Liver (tissue), 9 donors: Measurements from ENCODE around the gene CLASRP. TPM values are rescaled to one million over a fixed set of nuclear protein-coding genes. Genes with fewer than 3 reads are reported as not detected.

Source experiments
- DNase-seq: peaks from one replicate; pipeline ENCODE4 v3.0.0-alpha.2; 2017; ENCODE audit warnings: low spot score
- H3K27ac ChIP-seq, 2 donors: one replicate each; pipeline ENCODE4 v1.7.0; 2013; ENCODE audit warnings: inconsistent platforms in 2 of 2, low read length in 2 of 2, control low read depth in 1 of 2, low read depth in 1 of 2, mild to moderate bottlenecking in 1 of 2
- H3K27me3 ChIP-seq, 4 donors: one replicate each; pipeline versions ENCODE4 v1.6.1 to v1.7.0; 2013; ENCODE audit warnings: low read length in 3 of 4, inconsistent platforms in 1 of 4, mild to moderate bottlenecking in 1 of 4, moderate library complexity in 1 of 4; ENCODE audit not compliant: control insufficient read depth in 4 of 4, insufficient read depth in 4 of 4
- H3K36me3 ChIP-seq, 4 donors: one replicate each; pipeline versions ENCODE4 v1.6.1 to v1.7.0; 2013; ENCODE audit warnings: low read length in 3 of 4, mild to moderate bottlenecking in 3 of 4, low read depth in 1 of 4, moderate library complexity in 1 of 4; ENCODE audit not compliant: control insufficient read depth in 4 of 4, insufficient read depth in 3 of 4
- H3K4me1 ChIP-seq, 4 donors: one replicate each; pipeline versions ENCODE4 v1.6.1 to v1.7.0; 2013; ENCODE audit warnings: low read length in 3 of 4, mild to moderate bottlenecking in 3 of 4, moderate library complexity in 1 of 4; ENCODE audit not compliant: control insufficient read depth in 4 of 4, insufficient read depth in 4 of 4
- H3K4me3 ChIP-seq, 3 donors: one replicate each; pipeline versions ENCODE4 v1.6.1 to v1.7.0; 2013; ENCODE audit warnings: low read length in 3 of 3, control low read depth in 1 of 3, low read depth in 1 of 3, mild to moderate bottlenecking in 1 of 3
- H3K9ac ChIP-seq, 2 donors: one replicate each; pipeline ENCODE4 v1.7.0; 2013; ENCODE audit warnings: low read length in 2 of 2, mild to moderate bottlenecking in 2 of 2, moderate library complexity in 2 of 2, control low read depth in 1 of 2, low read depth in 1 of 2
- H3K9me3 ChIP-seq, 4 donors: one replicate each; pipeline versions ENCODE4 v1.6.1 to v1.7.0; 2013; ENCODE audit warnings: low read length in 3 of 4; ENCODE audit not compliant: control insufficient read depth in 4 of 4
- EGR1 ChIP-seq, 2 donors: IDR thresholded peaks; 2 replicates each; pipeline ENCODE4 v1.6.1; 2016 to 2018; ENCODE audit warnings: antibody characterized with exemption in 2 of 2, low read depth in 2 of 2
- FOXA1 ChIP-seq: IDR thresholded peaks from 2 replicates; pipeline ENCODE4 v1.6.1; 2016; ENCODE audit warnings: antibody characterized with exemption
- FOXA2 ChIP-seq: IDR thresholded peaks from 2 replicates; pipeline ENCODE4 v1.6.1; 2016; ENCODE audit warnings: antibody characterized with exemption
- GABPA ChIP-seq, 2 donors: IDR thresholded peaks in 1 of 2; conservative IDR thresholded peaks in 1 of 2; 2 replicates each; pipeline ENCODE4 v1.6.1; 2016; ENCODE audit warnings: antibody characterized with exemption in 2 of 2, mild to moderate bottlenecking in 1 of 2, moderate library complexity in 1 of 2
- HNF4A ChIP-seq, 2 donors: conservative IDR thresholded peaks; 2 replicates each; pipeline ENCODE4 v1.6.1; 2016; ENCODE audit warnings: antibody characterized with exemption in 2 of 2, mild to moderate bottlenecking in 2 of 2
- HNF4G ChIP-seq: IDR thresholded peaks from 2 replicates; pipeline ENCODE4 v1.6.1; 2016; ENCODE audit warnings: antibody characterized with exemption
- JUND ChIP-seq, 2 donors: IDR thresholded peaks; 2 replicates each; pipeline ENCODE4 v1.6.1; 2016; ENCODE audit warnings: antibody characterized with exemption in 2 of 2
- MAX ChIP-seq: IDR thresholded peaks from 2 replicates; pipeline ENCODE4 v1.6.1; 2016; ENCODE audit warnings: antibody characterized with exemption
- NR2F2 ChIP-seq: IDR thresholded peaks from 2 replicates; pipeline ENCODE4 v1.6.1; 2016; ENCODE audit warnings: antibody characterized with exemption
- RAD21 ChIP-seq, 2 donors: IDR thresholded peaks; 2 replicates each; pipeline ENCODE4 v1.6.1; 2016; ENCODE audit warnings: antibody characterized with exemption in 2 of 2, mild to moderate bottlenecking in 2 of 2
- SP1 ChIP-seq: IDR thresholded peaks from 2 replicates; pipeline ENCODE4 v1.6.1; 2018; ENCODE audit warnings: antibody characterized with exemption, mild to moderate bottlenecking
- TAF1 ChIP-seq: conservative IDR thresholded peaks from 2 replicates; pipeline ENCODE4 v1.6.1; 2016; ENCODE audit warnings: antibody characterized with exemption, mild to moderate bottlenecking
- YY1 ChIP-seq: IDR thresholded peaks from 2 replicates; pipeline ENCODE4 v1.6.1; 2016; ENCODE audit warnings: antibody characterized with exemption, mild to moderate bottlenecking
- WGBS: extraction: QIAGEN DNeasy Blood & Tissue Kit; methylation state at CpG from one replicate; pipeline ENCODE4 v1.1.7; 2013; 5-methylcytosine and 5-hydroxymethylcytosine counted together
- polyA plus RNA-seq, 2 donors: library from polyadenylated mRNA; stranded (reverse) in 1 of 2; unstranded in 1 of 2; fragments of 200-250 nt in 1 of 2; fragments of >200 nt in 1 of 2; fragmentation: Nextera tagmentation in 1 of 2; extraction: Ambion mirVana in 1 of 2; gene quantifications; one replicate each; pipeline versions ENCODE4 v1.2.1 to v1.2.3, GENCODE V29; 2013 to 2015
- total RNA-seq, 2 donors: library from RNA; depleted of rRNA; stranded (reverse); fragments of >200 nt; gene quantifications; one replicate each; pipeline ENCODE4 v1.2.3, GENCODE V29; 2014
- TF ChIP-seq, protein P1 (sequence below): IDR thresholded peaks from 2 replicates; pipeline ENCODE4 v1.6.1; 2016; ENCODE audit warnings: antibody characterized with exemption, mild to moderate bottlenecking
- TF ChIP-seq, protein P2 (sequence below): fragments of 150-350 bp; IDR thresholded peaks from 2 replicates; pipeline ENCODE4 v1.5.1; 2017; ENCODE audit warnings: improper control_type of control experiment, low read depth, low read length; ENCODE audit not compliant: missing input control
- donor health status: healthy.
- donor health status: healthy.
- donor health status: healthy.
- donor health status: healthy.
- donor health status: healthy.

CLASRP gene
- total and polyA plus RNA-seq, 4 donors = 9.0 to 44.3 (median 12.8) TPM

DNA sequence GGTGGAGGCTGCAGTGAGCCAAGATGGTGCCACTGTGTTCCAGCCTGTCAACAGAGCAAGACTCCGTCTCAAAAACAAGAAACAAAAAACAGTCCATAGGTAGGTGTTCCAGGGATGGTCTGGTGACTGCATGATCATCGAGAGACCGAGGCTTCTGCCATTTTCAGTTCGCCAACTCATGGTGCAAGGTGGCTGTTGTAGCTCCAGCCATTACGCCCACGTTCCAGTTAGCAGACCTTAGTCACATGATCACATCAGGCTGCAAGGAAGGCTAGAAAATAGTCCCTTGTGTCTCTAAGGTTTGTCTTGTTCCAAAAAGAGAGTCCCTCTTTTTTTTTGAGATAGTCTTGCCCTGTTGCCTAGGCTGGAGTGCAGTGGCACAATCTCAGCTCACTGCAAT is 3.1 kb upstream of the CLASRP start:
- Histone ChIP-seq H3K27me3 (no peaks in the 10 kb centered on the region), H3K9ac (no peak overlapping the region), H3K36me3 (peaks cover 3 to 25% (median 15%) of the 10 kb centered on the region in 4 donors), H3K4me3 (no peak overlapping the region), H3K9me3 (no peaks in the 10 kb centered on the region), H3K4me1 (peaks cover 3 to 17% (median 15%) of the 10 kb centered on the region in 4 donors), H3K27ac (no peak overlapping the region)
- WGBS = over 99% methylated on average over 6 of the region's 6 CpGs
- TF ChIP-seq FOXA1 (no peak), TAF1 (no peak), EGR1 (IDR thresholded peaks at IDR 0.05; ENCODE audit: low read depth in 2 of 2) (no peak), GABPA (IDR thresholded peaks at IDR 0.05 in 1 of 2, conservative IDR thresholded peaks at IDR 0.05 in 1 of 2) (no peak), RAD21 (IDR thresholded peaks at IDR 0.05) (no peak), NR2F2 (no peak), JUND (IDR thresholded peaks at IDR 0.05) (no peak), FOXA2 (no peak)
- TF ChIP-seq, protein P1, sequence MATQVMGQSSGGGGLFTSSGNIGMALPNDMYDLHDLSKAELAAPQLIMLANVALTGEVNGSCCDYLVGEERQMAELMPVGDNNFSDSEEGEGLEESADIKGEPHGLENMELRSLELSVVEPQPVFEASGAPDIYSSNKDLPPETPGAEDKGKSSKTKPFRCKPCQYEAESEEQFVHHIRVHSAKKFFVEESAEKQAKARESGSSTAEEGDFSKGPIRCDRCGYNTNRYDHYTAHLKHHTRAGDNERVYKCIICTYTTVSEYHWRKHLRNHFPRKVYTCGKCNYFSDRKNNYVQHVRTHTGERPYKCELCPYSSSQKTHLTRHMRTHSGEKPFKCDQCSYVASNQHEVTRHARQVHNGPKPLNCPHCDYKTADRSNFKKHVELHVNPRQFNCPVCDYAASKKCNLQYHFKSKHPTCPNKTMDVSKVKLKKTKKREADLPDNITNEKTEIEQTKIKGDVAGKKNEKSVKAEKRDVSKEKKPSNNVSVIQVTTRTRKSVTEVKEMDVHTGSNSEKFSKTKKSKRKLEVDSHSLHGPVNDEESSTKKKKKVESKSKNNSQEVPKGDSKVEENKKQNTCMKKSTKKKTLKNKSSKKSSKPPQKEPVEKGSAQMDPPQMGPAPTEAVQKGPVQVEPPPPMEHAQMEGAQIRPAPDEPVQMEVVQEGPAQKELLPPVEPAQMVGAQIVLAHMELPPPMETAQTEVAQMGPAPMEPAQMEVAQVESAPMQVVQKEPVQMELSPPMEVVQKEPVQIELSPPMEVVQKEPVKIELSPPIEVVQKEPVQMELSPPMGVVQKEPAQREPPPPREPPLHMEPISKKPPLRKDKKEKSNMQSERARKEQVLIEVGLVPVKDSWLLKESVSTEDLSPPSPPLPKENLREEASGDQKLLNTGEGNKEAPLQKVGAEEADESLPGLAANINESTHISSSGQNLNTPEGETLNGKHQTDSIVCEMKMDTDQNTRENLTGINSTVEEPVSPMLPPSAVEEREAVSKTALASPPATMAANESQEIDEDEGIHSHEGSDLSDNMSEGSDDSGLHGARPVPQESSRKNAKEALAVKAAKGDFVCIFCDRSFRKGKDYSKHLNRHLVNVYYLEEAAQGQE = no peak
- DNase-seq = no peak

- Histone ChIP-seq H3K4me3 (no peak overlapping the region), H3K27me3 (no peaks in the 10 kb centered on the region), H3K4me1 (peaks cover 3 to 30% (median 24%) of the 10 kb centered on the region in 4 donors), H3K9me3 (no peaks in the 10 kb centered on the region), H3K36me3 (peaks cover 3 to 26% (median 18%) of the 10 kb centered on the region in 4 donors), H3K27ac (no peak overlapping the region), H3K9ac (no peak overlapping the region)
- WGBS = 96% methylated on average over 37 of the region's 37 CpGs
- DNase-seq = no peak
- TF ChIP-seq MAX (no peak), RAD21 (IDR thresholded peaks at IDR 0.05) (no peak), HNF4G (no peak), HNF4A (conservative IDR thresholded peaks at IDR 0.05) (no peak), NR2F2 (no peak), FOXA1 (no peak), TAF1 (no peak), SP1 (no peak), GABPA (IDR thresholded peaks at IDR 0.05 in 1 of 2, conservative IDR thresholded peaks at IDR 0.05 in 1 of 2) (no peak), FOXA2 (no peak), YY1 (no peak)
- TF ChIP-seq, protein P2, sequence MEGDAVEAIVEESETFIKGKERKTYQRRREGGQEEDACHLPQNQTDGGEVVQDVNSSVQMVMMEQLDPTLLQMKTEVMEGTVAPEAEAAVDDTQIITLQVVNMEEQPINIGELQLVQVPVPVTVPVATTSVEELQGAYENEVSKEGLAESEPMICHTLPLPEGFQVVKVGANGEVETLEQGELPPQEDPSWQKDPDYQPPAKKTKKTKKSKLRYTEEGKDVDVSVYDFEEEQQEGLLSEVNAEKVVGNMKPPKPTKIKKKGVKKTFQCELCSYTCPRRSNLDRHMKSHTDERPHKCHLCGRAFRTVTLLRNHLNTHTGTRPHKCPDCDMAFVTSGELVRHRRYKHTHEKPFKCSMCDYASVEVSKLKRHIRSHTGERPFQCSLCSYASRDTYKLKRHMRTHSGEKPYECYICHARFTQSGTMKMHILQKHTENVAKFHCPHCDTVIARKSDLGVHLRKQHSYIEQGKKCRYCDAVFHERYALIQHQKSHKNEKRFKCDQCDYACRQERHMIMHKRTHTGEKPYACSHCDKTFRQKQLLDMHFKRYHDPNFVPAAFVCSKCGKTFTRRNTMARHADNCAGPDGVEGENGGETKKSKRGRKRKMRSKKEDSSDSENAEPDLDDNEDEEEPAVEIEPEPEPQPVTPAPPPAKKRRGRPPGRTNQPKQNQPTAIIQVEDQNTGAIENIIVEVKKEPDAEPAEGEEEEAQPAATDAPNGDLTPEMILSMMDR = no peak
These were observed 1.3 kb upstream of the CLASRP start for GRCh38 chr19:45037393-45038169.
